NCI-H2171 treated with DMSO at 0.1 percent for 48 hours (cell line): ENCODE data around the gene PTPN18.
A peak's percentile ranks its signal among the peaks of the same experiment; 100 is the strongest.
"Not testable (repeated sequence)": the region's sequence is repeated elsewhere in the genome, so short reads cannot be mapped to it uniquely, and the experiment has no call there.

ENCODE experiments used
- DNase-seq: peaks from one replicate; lab custom pipeline; 2025; lab: John Stamatoyannopoulos, UW

The PTPN18 gene, protein sequence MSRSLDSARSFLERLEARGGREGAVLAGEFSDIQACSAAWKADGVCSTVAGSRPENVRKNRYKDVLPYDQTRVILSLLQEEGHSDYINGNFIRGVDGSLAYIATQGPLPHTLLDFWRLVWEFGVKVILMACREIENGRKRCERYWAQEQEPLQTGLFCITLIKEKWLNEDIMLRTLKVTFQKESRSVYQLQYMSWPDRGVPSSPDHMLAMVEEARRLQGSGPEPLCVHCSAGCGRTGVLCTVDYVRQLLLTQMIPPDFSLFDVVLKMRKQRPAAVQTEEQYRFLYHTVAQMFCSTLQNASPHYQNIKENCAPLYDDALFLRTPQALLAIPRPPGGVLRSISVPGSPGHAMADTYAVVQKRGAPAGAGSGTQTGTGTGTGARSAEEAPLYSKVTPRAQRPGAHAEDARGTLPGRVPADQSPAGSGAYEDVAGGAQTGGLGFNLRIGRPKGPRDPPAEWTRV

DNA sequence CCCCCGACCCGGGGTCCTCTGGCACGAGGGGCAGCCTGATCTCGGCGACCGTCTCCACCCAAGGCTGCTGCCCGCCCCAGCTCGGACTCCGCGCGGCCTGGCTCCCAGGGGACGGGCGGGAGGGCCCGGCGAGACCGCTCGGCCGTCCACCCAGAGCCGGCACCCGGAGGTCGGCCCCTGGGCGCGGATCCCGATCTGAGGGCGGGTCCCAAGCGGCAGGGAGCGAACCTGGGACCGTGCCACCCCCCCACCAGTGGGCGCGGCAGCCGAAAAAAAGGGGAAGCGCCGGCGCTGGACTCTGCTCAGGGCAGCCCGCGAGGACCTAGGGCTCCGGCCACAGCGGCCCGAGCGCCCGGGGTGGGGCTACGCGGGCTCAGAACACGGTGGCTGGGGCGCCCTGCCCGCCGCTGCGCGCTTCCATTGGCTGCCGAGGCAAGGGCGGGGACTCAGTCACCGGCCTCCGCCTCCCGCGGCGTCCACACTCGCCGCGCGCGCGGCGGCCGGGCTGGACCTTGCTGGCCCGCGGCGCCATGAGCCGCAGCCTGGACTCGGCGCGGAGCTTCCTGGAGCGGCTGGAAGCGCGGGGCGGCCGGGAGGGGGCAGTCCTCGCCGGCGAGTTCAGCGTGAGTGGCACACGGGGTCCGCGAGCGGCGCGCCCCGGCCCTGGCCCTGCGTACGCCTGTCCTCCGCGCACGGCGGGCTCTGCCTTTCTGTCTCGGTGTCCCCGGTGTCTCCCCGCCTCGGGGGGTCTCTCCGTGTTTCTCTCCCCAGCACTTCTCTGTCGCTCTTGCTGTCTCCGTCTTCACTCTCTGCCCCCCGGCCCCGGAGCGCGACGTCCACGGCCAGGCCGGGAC lies at the start of gene PTPN18:
PTPN18 (plus strand) TSS at position 479 of the 854 bp plus-strand sequence; CDS start at position 531, 52 bp downstream.
- peak; percentile 51 for DNase-seq

DNA sequence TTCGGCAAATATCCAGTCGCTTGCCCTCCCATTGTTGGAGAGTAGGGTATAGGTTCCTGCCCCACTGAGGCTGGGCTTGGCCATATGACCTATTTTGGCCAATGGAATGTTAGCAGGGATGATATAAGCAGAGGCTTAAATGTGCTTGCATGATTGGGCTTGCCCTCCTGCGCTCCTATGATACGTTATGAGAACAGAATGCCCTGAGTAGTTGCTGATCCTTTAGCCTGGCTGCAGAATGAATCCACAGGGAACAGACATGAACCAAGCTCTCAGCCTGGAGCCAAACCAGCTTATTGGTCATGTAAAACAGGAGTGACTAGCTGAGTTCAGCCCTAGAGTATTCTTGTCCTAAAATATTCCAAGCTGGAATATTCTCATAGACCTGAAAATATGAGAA lies 48.0 kb upstream of the PTPN18 start:
- DNase-seq = no peak

DNA sequence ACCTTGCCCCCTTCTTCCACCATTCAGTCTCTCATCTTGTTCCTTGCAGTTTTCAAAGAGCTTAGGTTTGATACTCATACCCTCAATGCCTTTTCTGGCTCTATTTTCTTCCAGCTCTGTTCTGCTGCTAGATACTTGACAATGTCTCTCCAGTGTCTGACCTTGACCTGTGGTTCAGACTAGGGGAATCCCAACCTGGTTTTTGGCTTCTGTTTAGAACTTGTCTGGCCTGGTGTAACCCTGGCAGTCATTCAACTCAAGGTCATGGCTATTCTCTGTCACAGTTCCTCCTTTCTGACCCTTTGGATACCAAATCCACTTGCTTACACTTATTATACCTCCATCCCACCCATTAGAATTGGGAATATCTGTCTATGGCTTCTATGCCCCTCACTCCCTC lies 45.0 kb upstream of the PTPN18 start:
- DNase-seq = no peak

DNA sequence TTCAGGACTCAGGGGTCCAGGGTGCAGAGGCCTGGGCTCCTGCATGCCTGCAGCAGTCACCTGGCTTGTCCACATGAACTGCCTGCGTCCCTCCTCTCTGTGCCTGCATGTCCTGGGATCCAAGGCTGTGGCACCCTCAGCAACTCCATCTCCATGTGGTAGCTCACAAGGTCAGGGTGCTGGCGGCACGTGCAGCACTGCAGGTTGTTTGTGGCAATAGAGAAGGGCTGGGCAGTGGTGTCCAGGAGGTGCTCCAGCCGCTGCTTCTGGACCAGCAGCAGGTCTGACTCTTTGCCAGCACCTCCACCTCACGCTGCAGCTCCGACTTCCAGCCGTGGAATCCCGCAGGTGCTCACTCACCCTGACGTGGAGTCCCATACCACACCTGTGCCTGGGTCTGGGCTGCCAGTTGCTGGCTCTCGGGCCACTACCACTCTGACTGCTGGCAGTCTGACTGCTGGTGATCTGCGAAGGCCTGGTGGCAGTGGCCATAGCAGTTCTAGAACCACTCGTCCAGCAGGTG lies 42.0 kb upstream of the PTPN18 start:
- no peak for DNase-seq

DNA sequence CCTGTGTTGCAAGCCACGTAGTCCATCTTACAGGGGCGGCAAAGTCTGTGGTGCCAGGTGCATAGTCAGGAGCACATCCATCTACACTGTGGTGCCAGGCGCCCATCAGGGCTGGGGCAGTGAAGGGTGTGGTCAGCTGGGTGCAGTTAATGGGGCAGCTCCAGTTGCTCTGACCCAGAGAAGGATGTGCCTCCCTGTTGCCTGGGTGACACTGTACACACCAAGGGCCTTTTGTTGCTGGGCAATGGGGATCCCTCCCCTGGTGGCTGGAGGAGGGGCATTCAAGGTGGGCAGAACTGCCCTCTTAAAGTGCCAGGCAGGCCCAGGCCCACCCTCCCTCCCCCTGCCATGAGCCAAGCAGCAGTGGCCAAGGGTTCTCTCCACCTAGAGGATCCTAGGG lies 41.5 kb upstream of the PTPN18 start:
- DNase-seq = no peak

DNA sequence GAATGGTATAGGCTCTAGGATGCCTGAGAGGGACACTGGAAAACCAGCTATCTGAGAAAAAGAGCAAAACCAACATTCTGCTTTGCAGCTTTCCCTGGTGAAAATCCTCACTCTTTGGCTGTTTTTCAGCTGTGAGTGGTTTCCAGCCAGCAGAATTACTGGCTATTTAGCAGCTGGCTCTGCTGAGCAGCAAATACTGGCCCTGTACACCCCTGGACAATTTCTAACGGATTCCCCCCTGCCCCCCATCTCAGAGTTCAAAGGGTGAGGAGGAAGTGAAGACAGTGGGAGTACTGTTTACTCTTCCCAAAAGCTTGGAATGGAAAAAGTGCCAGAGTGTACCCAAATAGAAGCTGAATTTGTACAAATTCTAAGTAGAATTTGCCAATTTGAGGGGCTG lies 39.3 kb upstream of the PTPN18 start:
- DNase-seq = no peak

DNA sequence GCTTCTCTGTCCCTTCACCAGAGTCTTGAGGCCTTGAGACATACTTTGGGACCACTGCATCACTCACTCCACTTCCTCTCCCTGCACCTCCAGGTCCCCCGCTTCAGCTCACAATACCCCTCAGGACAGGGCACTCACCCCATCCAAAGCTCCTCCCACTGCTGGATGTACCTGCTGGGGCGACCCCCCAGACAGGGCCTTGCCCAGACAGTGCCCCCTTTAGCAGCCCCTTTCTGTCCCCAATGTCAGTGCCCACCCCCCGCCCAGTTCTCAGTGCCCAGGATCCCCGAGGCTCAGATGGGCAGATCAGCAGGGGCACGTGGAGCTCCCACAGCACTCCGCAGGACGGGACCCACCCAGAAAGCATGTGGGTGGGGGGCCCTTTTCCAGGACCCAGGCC lies 37.0 kb upstream of the PTPN18 start:
- DNase-seq = no peak

DNA sequence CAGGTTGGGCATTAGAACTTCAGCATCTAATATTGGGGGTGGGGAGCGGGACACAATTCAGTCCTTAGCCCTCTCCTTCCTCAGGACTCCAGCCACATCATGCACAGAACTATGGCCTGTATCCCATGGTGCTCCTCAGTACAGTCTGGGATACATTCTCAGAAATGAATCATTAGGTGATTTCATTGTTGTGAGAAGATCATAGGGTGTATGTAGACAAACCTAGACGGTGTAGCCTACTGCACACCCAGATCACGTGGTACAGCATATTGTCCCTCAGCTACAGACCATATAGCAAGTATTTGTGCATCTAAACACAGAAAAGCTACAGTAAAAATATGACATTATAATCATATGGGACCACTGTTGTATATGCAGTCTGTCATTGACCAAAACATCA lies 36.3 kb upstream of the PTPN18 start:
- DNase-seq = no peak

DNA sequence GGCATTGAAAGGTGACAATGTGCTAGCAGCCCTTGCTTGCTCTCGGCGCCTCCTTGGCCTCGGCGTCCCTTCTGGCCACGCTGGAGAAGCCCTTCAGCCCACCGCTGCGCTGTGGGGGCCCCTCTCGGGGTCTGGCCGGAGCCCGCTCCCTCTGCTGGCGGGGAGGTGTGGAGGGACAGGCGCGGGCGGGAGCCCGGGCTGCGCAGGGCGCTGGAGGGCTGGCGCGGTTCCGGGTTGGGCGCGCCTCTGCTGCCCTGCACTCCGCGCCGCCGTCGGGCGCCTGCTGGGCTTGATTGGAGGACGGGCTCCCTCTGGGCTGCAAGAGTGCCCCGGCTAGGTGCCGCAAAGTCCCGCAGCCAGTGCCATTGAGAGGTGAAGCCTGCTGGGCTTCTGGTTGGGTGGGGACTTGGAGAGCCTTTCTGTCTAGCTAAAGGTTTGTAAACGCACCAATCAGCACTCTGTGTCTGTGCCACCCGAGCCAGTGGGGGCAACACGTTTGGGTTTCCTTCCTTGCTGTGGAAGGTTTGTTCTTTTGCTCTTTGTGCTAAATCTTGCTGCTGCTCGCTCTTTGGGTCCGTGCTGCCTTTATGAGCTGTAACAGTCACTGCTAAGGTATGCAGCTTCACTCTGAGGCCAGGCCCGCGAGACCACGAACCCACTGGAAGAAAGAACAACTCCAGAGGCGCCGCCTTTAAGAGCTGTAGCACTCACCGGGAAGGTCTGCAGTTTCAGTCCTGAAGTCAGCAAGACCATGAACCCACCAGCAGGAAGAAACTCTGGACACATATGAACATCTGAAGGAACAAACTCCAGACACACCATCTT lies 27.9 kb upstream of the PTPN18 start:
- no peak for DNase-seq

DNA sequence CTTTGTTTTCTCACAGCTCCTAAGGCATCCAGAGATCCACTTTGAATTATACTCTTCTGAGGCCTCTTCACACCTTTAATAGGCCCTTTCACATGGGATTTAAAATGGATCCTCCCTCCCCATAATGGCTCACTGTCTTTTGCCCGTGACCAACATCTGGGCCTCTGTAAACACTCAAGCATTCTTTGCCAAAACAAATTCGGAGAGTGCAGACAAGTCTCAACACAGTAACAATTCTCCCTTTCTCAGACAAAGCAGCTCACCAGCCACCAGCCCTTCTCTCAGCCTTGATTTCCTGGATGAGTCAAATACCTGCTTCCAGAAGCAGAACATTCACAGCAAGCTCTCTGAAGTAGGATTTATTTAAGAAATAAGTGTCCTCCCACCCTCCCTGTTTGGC lies 27.1 kb upstream of the PTPN18 start:
- DNase-seq = peak; percentile 73

DNA sequence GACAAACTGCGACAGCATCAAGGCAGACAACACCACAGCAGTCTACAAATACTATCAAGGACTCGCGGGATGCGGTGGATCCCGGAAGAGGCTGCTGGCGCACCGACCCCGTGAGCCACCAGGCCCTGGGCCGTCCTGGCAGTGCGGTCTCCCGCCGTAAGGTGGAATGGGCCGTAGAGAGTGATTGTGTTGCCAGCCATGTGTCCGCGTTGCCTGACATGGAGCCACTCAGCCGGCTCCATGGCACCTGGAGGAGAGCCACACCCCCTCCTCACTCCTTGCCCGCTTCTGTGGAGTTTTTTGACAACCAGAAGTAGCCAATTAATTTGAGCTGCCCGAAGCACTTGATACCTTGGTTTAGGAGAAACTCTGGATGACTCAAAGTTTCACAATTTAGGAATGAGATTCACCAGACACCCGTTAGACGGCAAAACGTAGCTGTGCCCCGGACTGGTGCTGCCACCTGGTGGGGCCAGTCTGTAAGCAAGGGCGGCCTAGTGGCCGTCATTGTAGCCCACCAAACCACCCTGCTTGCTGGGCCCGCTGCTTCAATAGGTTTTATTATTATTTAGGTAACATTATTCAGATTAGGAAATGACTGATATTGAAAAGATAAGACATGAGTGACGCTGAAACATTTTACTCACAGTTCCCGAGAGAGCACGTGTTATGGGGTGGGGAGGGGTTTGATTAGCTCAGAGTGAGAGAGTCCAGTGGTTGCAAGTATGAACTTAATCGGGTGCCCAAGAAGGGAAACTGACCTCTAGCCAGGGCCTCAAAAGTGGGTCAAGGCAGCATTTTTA lies 23.4 kb upstream of the PTPN18 start:
- DNase-seq = peak; percentile 71

DNA sequence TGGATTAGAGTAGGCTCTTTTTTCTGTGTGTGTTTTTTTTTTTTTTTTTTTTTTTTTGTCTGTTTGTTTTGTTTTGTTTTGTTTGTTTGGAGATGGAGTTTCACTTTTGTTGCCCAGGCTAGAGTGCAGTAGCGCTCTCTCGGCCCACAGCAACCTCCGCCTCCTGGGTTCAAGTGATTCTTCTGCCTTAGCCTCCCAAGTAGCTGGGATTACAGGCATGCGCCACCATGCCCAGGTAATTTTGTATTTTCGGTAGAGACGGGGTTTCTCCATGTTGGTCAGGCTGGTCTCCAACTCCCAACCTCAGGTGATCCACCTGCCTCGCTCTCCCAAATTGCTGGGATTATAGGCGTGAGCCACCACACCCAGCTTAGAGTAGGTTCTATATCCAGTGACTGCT lies 22.6 kb upstream of the PTPN18 start:
- DNase-seq = not testable (repeated sequence)

DNA sequence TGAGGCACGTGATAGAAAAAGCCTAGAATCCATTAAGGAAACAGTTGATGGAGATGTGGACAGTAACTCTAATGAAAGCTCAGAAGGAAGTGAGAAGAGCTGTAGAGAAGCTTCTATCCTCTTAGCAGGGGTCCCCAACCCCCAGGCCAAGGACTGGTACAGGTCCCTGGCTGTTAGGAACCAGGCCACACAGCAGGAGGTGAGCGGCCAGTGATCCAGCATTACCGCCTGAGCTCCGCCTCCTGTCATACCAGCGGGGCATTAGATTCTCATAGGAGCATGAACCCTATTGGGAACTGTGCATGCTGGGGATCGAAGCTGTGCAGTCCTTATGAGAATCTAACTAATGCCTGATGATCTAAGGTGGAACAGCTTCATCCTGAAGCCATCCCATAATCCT lies 21.8 kb upstream of the PTPN18 start:
- DNase-seq = no peak

DNA sequence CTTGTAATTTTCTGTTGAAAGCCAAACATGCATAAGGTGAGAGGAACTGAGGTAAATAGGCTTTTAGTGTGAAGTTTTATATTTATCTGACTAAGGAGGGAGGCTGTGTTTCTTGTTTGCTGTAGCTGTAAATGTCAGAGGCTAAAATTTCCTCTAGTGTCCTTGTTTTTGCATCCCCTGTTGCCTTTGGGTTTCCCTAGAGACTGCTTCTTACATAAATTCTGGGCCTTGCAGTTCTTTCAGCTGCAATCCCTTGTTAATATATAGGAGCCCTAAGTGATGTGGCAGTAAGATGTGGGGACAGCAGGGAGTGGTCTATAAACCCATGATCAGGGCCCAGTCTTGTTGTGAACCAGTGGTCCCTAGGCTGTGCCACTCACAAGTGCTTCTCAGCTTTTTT lies 20.6 kb upstream of the PTPN18 start:
- no peak for DNase-seq

DNA sequence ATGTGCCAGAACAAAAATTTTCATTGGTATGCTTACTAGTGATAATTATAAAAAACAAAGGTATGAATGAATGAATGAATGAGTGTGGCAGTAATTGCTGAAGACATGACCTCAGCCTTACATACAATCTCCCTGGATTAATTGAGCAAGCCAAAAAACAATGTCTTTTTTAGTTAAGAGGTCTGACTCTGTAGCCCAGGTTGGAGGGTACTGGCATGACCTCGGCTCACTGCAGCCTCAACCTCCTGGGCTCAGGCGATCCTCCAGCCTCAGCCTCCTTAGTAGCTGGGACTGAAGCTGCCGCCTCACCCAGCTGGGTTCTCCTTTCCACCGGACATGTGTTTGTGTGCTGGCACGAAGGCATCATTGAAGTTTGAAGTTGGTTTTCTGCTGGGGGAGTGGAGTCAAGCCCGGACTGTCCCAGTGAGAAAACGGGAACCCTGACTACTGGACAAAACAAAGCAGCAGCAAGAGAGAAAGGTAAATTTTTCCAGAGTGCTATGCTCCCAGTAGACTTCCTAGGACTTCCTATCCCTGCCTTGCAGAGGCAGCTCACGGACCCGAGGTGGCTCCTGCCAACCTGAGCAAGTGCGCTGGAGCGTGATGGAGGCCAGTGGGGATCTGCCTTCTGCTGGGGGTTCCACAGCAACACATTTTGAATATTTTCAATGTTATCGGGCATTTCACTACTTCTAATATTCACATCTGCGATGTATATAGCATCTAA lies 19.5 kb upstream of the PTPN18 start:
- DNase-seq = peak; percentile 33

DNA sequence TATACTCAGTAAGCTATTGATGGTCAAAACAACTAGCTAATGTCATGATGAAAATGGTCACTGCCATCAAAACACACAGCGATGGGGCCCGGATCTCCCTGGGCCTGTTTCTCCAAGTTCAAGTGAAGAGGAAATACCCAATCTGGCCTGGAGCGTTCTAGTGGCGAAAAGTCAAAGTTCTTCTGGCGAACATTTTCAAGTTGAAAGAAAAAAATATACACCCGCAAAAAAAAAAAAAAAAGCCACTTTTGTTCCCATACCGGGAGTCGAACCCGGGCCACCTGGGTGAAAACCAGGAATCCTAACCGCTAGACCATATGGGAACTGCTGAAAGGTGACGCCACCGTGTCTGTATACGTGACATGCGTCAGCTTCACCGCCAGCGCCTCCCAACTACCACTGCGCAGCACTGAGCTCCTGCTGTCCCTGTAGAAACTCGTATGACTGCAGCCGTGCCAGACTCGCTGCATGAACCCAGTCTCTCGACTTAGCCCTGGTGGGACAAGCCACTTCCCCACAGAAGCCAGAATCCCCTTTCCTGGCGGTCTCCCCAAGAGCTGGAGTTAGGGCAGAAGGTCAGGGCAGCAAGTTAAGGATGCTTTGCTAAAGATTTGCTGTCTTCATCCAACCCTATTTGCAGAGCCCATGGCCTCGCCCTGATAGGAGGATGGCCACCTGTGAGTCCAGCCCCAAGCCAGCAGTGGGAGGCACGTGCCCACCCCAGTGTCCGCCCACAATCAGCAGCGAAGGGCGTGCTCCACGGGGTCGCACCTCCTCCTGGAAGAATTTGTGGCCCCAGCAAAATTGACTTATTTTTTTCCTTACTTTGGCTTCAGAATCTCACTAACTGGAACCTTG lies 18.8 kb upstream of the PTPN18 start:
- DNase-seq = peak; percentile 75

DNA sequence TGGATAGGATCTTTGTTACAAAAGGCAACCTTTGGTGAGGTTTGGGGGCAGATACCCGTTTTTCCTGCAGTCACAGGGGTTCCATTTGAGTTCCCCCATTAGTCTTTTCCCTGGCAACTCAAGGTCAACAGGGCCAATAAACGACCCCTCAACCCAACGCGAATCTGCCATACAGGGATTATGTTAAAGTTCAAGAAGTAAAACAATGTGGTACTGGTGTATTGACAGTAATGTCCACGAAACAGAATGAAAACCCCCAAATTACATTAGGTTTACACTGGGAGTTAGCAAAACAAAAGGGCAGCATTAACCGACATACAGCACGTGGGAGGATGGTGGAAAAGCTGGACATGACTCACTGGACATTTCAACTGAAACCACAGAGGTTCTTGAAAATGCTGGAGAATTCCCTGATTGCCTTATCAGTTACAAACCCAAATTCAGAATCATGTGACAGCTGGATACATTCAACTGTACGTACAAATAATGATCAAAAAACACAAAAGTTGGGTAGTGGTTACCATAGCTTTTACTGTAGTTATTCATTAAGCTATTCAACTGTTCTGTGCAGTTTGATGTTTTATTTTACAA lies 18.0 kb upstream of the PTPN18 start:
- DNase-seq = no peak

DNA sequence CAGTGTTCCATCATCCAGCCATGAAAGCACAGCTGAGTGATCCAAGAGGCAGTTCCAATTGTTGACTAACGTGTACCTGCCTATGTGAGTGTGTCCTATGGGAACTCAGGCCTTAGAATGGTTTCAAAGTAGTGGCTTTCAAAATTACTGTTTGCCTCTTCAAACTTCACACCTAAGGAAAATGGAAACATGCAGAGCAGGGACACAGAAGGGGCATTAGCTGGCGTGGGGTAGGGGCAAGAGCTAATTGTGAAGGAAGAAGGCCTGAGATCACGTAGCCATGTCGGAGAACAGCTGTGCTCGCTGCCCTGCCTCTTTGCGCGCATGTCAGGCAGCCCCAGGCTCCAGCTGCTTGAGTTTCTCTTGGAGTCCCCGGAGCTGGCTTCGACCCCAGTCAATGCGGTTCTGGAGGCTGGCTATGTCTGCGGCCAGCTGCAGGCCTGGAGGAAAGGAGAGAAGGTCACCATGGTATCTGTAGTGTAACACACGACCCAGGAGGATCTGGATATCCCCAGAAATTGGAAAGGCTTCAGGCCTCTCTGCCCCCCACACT lies 17.0 kb upstream of the PTPN18 start:
- no peak for DNase-seq
